Measurements from ENCODE around the gene TVP23B.
"Not testable (repeated sequence)": the region's sequence is repeated elsewhere in the genome, so short reads cannot be mapped to it uniquely, and the experiment has no call there.

DNA sequence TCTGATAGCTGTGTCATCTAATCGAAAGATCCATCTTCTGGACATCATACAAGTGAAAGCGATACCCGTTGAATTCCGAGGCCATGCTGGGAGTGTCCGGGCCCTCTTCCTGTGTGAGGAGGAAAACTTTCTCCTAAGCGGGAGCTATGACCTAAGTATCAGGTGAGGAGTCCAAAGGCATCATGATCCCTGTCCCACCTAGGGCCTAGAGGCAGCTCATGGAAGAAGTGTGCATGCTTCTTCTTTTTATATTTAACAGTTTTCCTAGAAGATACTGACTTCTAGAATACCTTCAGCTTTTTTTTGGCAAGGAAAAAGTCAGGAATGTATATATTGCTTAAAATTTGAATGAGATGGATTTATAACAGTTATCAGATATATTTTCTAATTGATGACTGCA lies 22.6 kb upstream of the TVP23B start:
- TF ChIP-seq, protein P1, sequence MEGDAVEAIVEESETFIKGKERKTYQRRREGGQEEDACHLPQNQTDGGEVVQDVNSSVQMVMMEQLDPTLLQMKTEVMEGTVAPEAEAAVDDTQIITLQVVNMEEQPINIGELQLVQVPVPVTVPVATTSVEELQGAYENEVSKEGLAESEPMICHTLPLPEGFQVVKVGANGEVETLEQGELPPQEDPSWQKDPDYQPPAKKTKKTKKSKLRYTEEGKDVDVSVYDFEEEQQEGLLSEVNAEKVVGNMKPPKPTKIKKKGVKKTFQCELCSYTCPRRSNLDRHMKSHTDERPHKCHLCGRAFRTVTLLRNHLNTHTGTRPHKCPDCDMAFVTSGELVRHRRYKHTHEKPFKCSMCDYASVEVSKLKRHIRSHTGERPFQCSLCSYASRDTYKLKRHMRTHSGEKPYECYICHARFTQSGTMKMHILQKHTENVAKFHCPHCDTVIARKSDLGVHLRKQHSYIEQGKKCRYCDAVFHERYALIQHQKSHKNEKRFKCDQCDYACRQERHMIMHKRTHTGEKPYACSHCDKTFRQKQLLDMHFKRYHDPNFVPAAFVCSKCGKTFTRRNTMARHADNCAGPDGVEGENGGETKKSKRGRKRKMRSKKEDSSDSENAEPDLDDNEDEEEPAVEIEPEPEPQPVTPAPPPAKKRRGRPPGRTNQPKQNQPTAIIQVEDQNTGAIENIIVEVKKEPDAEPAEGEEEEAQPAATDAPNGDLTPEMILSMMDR (IDR thresholded peaks at IDR 0.05), result not testable (repeated sequence)
- not testable (repeated sequence) for TF ChIP-seq ZFX (IDR thresholded peaks at IDR 0.05; ENCODE audit: borderline replicate concordance)

All from 22Rv1 (cell line).